Measurements from ENCODE around the gene TSHZ2. TPM values are rescaled to one million over a fixed set of nuclear protein-coding genes. Genes with fewer than 3 reads are reported as not detected.

Gene TSHZ2
- 1 to 10 TPM; 8.1 to 9.2 TPM for total RNA-seq

GRCh38 chr20:52972190-52972937 lies at the start of gene TSHZ2:
Gene TSHZ2, plus strand, starts transcription at chr20:52972358. Its CDS starts 936 bp downstream, at chr20:52973294.
- H3K4me1 Mint-ChIP-seq: peaks cover 36% of the 10 kb centered on the region
- H3K27ac Mint-ChIP-seq: peak within 1 kb of the TSS; percentile 82
- ChIA-PET CTCF (no interaction called here), POLR2A (no interaction called here)
- H3K9me3 Mint-ChIP-seq: no peaks in the 10 kb centered on the region
- DNase-seq: peak; percentile 58
- H3K36me3 Mint-ChIP-seq (ENCODE audit: low read depth): no peaks in the 10 kb centered on the region
- H3K4me3 Mint-ChIP-seq: peak within 1 kb of the TSS; percentile 81
- peaks cover 18% of the 10 kb centered on the region for H3K27me3 Mint-ChIP-seq

DNA sequence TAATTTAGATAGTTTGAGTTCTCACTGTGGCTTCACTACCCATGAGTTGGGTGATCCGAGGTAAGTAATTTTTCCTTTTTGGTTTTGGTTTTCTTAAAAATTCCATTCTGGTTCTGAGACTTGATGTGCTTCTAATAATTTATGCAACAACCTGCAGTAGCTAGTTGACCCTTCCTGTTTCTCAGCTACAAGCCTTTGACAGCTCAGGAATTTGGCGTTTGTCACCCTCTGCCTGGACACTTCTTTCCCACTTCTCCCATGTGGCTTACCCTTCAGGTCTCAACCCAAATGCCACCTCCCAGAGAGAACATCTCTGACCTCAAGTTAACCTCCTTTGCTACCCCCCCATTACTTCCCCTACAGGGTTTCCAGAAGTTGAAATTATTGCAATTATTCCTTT lies 49.7 kb upstream of the TSHZ2 start:
- H3K9me3 Mint-ChIP-seq: no peaks in the 10 kb centered on the region
- no peaks in the 10 kb centered on the region for H3K27me3 Mint-ChIP-seq
- ChIA-PET CTCF (interaction anchor here (0.7 kb wide), 1 partner anchor 236 kb away, joined by 3 read pairs; no protein-coding TSS in a partner anchor), POLR2A (no interaction called here)
- no peak overlapping the region for H3K4me3 Mint-ChIP-seq
- DNase-seq: no peak
- H3K27ac Mint-ChIP-seq: no peak overlapping the region
- no peaks in the 10 kb centered on the region for H3K36me3 Mint-ChIP-seq (ENCODE audit: low read depth)
- H3K4me1 Mint-ChIP-seq: no peaks in the 10 kb centered on the region

- DNase-seq: no peak
- Mint-ChIP-seq H3K4me3 (no peak overlapping the region), H3K27ac (no peak overlapping the region), H3K9me3 (no peaks in the 10 kb centered on the region), H3K36me3 (ENCODE audit: low read depth) (no peaks in the 10 kb centered on the region), H3K27me3 (no peaks in the 10 kb centered on the region), H3K4me1 (no peaks in the 10 kb centered on the region)
- CTCF ChIA-PET: interaction anchor here (0.6 kb wide), 1 partner anchor 11 kb away, joined by 3 read pairs; no protein-coding TSS in a partner anchor
- POLR2A ChIA-PET: no interaction called here
Measured at GRCh38 chr20:52923123-52923937, 48.8 kb upstream of the TSHZ2 start.

DNA sequence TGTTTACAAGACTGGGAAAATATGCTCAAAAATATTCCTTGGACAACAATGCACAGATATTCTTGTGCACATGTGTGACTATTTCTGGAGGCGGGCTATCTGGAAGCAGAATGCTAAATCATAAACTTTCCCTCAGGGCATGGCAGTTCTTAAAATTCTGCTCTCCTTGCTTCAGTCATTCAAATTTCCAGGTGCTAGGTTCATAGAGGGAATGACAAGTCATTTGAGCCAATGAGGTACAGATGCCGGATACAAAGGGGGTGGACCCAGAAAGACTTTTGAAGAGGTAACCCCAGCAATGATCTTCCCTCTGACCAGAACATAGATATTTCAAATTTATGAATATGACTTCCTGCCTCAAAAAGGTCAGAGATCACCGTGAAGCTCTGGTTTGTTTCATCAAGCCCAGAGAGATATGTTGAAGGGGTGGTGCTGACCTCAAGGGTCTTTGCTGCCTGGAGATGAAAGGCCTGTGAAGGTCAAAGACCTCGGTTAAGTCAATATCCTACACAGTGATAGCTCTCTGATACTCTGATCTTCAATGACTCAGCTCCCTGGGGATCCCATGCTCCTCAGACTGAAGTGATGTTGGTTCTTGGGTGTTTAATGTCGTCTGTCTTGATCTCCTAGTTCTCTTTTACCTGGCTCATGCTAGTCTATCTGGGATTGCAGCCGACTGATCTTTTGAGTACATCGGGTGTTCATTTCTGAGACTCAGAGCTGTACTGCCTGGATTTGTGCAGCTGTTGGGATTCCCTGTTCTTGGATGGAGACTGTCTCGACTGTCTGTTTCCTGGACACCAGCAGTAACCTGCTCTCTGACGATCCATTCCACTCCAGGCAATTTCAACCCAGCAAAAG lies 47.5 kb upstream of the TSHZ2 start:
- no peak for DNase-seq
- no peaks in the 10 kb centered on the region for H3K27me3 Mint-ChIP-seq
- H3K9me3 Mint-ChIP-seq: peaks cover 3% of the 10 kb centered on the region
- H3K4me1 Mint-ChIP-seq: no peaks in the 10 kb centered on the region
- ChIA-PET POLR2A (no interaction called here), CTCF (interaction anchor here (0.6 kb wide), 1 partner anchor 13 kb away, joined by 3 read pairs; no protein-coding TSS in a partner anchor)
- H3K27ac Mint-ChIP-seq: no peak overlapping the region
- peaks cover 2% of the 10 kb centered on the region for H3K36me3 Mint-ChIP-seq (ENCODE audit: low read depth)
- no peak overlapping the region for H3K4me3 Mint-ChIP-seq

DNA sequence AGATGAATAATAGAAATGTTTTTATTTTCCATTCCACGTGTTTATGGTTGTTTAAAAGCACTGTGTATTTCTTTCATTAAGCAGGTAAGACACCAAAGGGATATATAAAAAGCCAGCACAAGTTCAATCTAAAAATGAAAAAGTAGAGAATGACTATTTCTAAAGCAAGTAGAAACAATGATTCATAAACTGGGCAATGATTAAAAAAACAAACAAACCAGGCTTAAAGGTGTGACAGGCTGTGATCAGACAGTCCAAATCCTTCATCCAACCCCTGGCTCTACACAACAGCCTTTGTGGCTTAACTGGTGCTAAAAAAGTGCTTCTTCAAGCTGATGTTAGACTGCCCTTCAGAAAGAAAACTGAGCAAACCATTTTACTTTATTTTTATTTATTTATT lies 45.7 kb upstream of the TSHZ2 start:
- Mint-ChIP-seq H3K27me3 (no peaks in the 10 kb centered on the region), H3K9me3 (peaks cover 3% of the 10 kb centered on the region), H3K36me3 (ENCODE audit: low read depth) (peaks cover 2% of the 10 kb centered on the region), H3K27ac (no peak overlapping the region), H3K4me1 (no peaks in the 10 kb centered on the region), H3K4me3 (no peak overlapping the region)
- ChIA-PET POLR2A (no interaction called here), CTCF (interaction anchor here (0.6 kb wide), 1 partner anchor 516 kb away, joined by 3 read pairs; no protein-coding TSS in a partner anchor)
- DNase-seq: no peak

DNA sequence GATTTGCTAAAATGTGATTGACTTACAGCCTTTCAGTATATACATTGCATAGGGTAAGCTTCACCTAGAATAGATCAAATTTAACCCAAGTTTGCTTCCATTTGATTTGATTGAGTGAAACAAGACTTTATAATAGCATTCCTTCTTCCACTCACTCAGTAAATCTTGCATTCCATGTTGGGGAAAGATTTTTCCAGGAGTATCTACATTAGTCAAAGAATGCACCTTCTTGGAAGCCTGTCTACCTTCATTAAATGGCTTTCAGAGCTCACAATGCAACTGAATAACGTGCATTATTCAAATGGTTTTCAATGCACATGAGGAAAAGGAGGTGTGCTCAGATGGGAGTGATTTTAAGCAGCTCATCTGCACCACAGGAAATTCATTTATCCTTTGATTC lies 38.3 kb upstream of the TSHZ2 start:
- DNase-seq: no peak
- Mint-ChIP-seq H3K36me3 (ENCODE audit: low read depth) (peaks cover 2% of the 10 kb centered on the region), H3K27ac (no peak overlapping the region), H3K4me3 (no peak overlapping the region), H3K9me3 (peaks cover 3% of the 10 kb centered on the region), H3K27me3 (no peaks in the 10 kb centered on the region), H3K4me1 (no peaks in the 10 kb centered on the region)
- CTCF ChIA-PET: no interaction called here
- POLR2A ChIA-PET: no interaction called here

DNA sequence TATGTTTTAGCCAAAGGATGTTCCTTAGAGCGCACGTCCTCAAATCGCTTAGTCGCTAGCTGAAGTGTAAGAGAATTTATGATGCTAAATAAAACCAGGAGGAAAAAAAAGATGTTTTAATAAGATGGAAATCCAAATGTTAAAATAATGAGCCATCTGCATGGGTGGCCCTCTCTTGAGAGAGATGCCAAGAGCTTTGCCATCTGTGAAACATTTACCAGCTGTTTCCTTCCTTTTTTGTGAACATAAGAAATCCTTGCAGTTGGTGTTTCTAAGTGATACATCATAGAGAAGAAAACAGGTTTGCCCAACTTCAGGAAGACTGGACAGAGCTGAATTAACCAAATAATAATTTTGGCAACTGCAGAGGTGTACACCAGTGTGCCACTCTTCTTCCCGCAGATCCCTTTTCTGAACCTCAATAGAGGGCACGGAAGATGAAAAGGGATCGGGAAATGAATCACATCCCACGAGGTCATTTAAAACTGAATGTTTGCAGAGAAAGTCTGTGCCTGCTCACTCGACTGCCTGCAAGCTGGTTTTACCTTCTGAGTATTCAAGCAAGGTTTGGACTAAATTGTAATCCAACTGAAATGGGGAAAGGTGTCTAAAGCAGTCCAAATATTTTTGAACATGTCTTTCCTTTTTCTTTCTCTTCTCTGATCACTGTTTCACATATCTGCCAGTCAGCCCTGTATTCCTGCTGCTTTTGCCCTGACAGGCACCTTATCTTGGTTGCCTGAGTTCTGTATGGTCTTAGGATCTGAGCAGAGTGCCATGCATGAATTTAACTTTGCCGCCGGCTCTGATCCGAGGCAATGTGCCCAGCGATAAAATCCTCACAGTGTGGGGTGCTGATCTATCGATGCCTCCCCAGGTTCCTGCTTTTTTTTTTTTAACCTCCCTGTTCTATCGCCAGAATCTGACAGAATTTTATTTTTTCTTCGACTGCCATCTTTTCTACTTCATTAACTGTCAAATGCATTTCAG lies 35.5 kb upstream of the TSHZ2 start:
- Mint-ChIP-seq H3K36me3 (ENCODE audit: low read depth) (no peaks in the 10 kb centered on the region), H3K27ac (no peak overlapping the region), H3K27me3 (no peaks in the 10 kb centered on the region), H3K4me1 (no peaks in the 10 kb centered on the region), H3K9me3 (no peaks in the 10 kb centered on the region), H3K4me3 (no peak overlapping the region)
- ChIA-PET POLR2A (no interaction called here), CTCF (no interaction called here)
- no peak for DNase-seq

GRCh38 chr20:52937591-52938100 lies 34.5 kb upstream of the TSHZ2 start:
- DNase-seq: no peak
- H3K27ac Mint-ChIP-seq: no peak overlapping the region
- no peaks in the 10 kb centered on the region for H3K36me3 Mint-ChIP-seq (ENCODE audit: low read depth)
- ChIA-PET CTCF (no interaction called here), POLR2A (no interaction called here)
- H3K4me3 Mint-ChIP-seq: no peak overlapping the region
- H3K9me3 Mint-ChIP-seq: no peaks in the 10 kb centered on the region
- H3K27me3 Mint-ChIP-seq: no peaks in the 10 kb centered on the region
- H3K4me1 Mint-ChIP-seq: no peaks in the 10 kb centered on the region

DNA sequence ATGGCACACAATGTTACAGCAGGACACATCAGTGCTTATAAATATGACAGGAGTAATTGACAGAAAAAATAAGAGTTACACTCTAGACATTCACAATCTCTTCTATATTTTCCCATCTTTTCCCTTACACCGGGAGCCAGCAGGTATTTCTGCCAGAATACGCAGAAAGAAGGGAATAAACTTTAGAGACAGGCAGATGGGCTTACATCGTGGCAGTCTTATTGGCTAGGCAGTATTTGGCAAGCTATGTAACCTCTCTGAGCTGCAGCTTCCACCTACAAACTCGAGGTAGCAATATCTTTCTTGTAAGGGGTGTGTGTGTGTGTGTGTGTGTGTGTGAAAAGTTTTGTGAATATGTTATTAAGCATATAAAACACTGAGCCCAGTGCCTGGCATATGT lies 33.0 kb upstream of the TSHZ2 start:
- H3K4me1 Mint-ChIP-seq: no peaks in the 10 kb centered on the region
- H3K36me3 Mint-ChIP-seq (ENCODE audit: low read depth): no peaks in the 10 kb centered on the region
- DNase-seq: no peak
- H3K27ac Mint-ChIP-seq: no peak overlapping the region
- ChIA-PET POLR2A (no interaction called here), CTCF (no interaction called here)
- no peaks in the 10 kb centered on the region for H3K9me3 Mint-ChIP-seq
- H3K27me3 Mint-ChIP-seq: no peaks in the 10 kb centered on the region
- no peak overlapping the region for H3K4me3 Mint-ChIP-seq

DNA sequence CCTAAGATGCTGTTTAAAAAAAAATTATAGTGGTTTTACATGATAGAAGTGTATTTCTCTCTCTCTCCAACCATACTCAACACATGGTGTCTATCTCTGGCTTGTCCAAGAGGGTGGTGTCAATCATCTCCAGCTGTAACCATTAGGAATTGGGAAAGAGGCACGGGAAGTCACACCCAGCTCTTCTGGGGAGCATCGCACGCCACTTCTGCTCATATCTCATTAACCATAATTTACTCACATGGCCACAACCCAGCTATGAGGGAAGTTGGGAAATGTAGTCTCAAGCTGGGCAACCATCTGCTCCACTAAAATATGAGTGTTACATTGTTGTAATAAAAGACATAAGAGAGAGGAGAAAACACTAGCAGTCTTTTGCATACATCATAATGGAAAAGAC lies 30.4 kb upstream of the TSHZ2 start:
- no peaks in the 10 kb centered on the region for H3K4me1 Mint-ChIP-seq
- H3K36me3 Mint-ChIP-seq (ENCODE audit: low read depth): no peaks in the 10 kb centered on the region
- H3K4me3 Mint-ChIP-seq: no peak overlapping the region
- no peak for DNase-seq
- H3K27ac Mint-ChIP-seq: no peak overlapping the region
- ChIA-PET POLR2A (no interaction called here), CTCF (no interaction called here)
- peaks cover 5% of the 10 kb centered on the region for H3K9me3 Mint-ChIP-seq
- no peaks in the 10 kb centered on the region for H3K27me3 Mint-ChIP-seq

GRCh38 chr20:52943185-52943841 lies 28.8 kb upstream of the TSHZ2 start:
- ChIA-PET CTCF (interaction anchor here (0.6 kb wide), 1 partner anchor 510 kb away, joined by 4 read pairs; no protein-coding TSS in a partner anchor), POLR2A (no interaction called here)
- H3K4me3 Mint-ChIP-seq: no peak overlapping the region
- no peaks in the 10 kb centered on the region for H3K36me3 Mint-ChIP-seq (ENCODE audit: low read depth)
- H3K27ac Mint-ChIP-seq: no peak overlapping the region
- H3K9me3 Mint-ChIP-seq: peaks cover 6% of the 10 kb centered on the region
- no peaks in the 10 kb centered on the region for H3K27me3 Mint-ChIP-seq
- DNase-seq: no peak
- no peaks in the 10 kb centered on the region for H3K4me1 Mint-ChIP-seq
